Muscle of leg (tissue), 11 donors: Measurements from ENCODE around the gene STARD3. TPM values are rescaled to one million over a fixed set of nuclear protein-coding genes. Genes with fewer than 3 reads are reported as not detected.

ENCODE experiments used
- DNase-seq: peaks from one replicate; pipeline ENCODE4 v3.0.0; 2013
- H3K27ac ChIP-seq: one replicate; pipeline ENCODE4 v1.5.1; 2013; ENCODE audit warnings: mild to moderate bottlenecking, low read length, control low read depth
- H3K27me3 ChIP-seq: one replicate; pipeline ENCODE4 v1.6.1; 2013; ENCODE audit warnings: low read length; ENCODE audit not compliant: control insufficient read depth, insufficient read depth
- H3K36me3 ChIP-seq: one replicate; pipeline ENCODE4 v1.6.1; 2013; ENCODE audit warnings: low read length; ENCODE audit not compliant: control insufficient read depth, insufficient read depth
- H3K4me1 ChIP-seq: one replicate; pipeline ENCODE4 v1.6.1; 2013; ENCODE audit warnings: low read length; ENCODE audit not compliant: control insufficient read depth, insufficient read depth
- H3K4me3 ChIP-seq: one replicate; pipeline ENCODE4 v1.5.1; 2013; ENCODE audit warnings: low read length, control low read depth
- H3K9me3 ChIP-seq: replicated peaks from 2 replicates; pipeline ENCODE4 v1.6.1; 2013; ENCODE audit warnings: low read depth, low read length; ENCODE audit not compliant: control insufficient read depth
- WGBS: methylation state at CpG from one replicate; pipeline ENCODE4 v1.1.5; 2013; ENCODE audit warnings: missing lambda C conversion rate; ENCODE audit not compliant: insufficient coverage; 5-methylcytosine and 5-hydroxymethylcytosine counted together
- polyA plus RNA-seq, 8 donors: library from polyadenylated mRNA; unstranded; fragments of 120-200 nt; gene quantifications; one replicate each; pipeline versions ENCODE4 v1.2.1 to v1.2.3, GENCODE V29; 2013; ENCODE audit warnings: inconsistent platforms in 1 of 8, low replicate concordance in 1 of 8; ENCODE audit not compliant: insufficient read length in 8 of 8, insufficient read depth in 1 of 8
- total RNA-seq: library from RNA; stranded (reverse); fragments of 120-200 nt; gene quantifications from one replicate; pipeline ENCODE4 v1.2.4, GENCODE V29; 2013

The STARD3 gene
- total and polyA plus RNA-seq, 9 donors: 12.5 to 41.5 (median 32.5) TPM

DNA sequence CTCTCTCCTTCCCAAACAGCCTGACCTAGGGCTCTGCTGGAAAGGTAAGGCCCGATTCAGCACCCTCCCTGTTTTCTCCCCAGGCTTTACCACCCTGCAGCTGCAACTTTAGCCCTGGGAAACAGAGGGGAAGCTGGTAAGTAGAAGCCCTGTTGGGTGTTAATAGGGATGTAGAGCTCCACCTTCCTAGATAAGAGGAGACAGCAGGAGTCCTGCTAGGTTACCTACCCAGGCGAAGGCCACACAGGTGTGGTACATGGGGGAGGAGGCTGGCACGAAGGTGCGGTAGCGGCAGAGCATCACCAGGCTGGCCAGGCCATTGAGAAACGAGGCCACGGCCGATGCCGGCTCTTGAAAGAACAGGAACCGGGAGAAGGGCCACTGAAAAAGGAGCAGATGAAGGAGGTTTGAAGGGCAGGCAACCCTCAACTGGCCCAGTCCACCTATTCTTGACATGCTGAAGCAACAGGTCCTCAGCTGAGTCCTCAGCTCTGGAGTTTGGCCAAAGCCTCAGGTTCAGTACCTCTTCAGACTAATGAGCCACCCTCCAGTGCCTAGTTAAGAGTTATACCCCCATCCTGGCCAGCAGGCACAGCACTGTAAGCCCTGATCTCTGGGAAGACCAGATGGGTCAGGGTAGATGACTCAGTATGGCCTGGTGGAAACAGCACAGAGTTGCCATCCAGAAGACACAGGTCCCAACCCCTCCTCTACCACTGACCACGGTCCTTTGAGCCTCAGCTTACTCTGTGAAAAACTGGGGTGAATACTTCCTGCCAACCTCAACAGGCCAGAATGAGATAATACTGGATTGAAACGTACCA, 47.6 kb downstream of the STARD3 start:
- H3K36me3 ChIP-seq: peaks cover 28% of the 10 kb centered on the region
- peaks cover 2% of the 10 kb centered on the region for H3K27me3 ChIP-seq
- peaks cover 29% of the 10 kb centered on the region for H3K4me1 ChIP-seq
- H3K4me3 ChIP-seq: no peak overlapping the region
- 95% methylated on average over 9 of the region's 12 CpGs for WGBS
- no peak for DNase-seq
- no peaks in the 10 kb centered on the region for H3K9me3 ChIP-seq
- H3K27ac ChIP-seq: no peak overlapping the region

GRCh38 chr17:39687101-39687545, 50.2 kb downstream of the STARD3 start:
- H3K27me3 ChIP-seq: peaks cover 2% of the 10 kb centered on the region
- peaks cover 28% of the 10 kb centered on the region for H3K36me3 ChIP-seq
- H3K4me3 ChIP-seq: peak overlapping the region; percentile 86
- H3K27ac ChIP-seq: peak overlapping the region; percentile 31
- H3K4me1 ChIP-seq: peaks cover 18% of the 10 kb centered on the region
- H3K9me3 ChIP-seq: no peaks in the 10 kb centered on the region
- WGBS: 71% methylated on average over 6 of the region's 6 CpGs
- DNase-seq: no peak

- Histone ChIP-seq H3K4me1 (peaks cover 18% of the 10 kb centered on the region), H3K36me3 (peaks cover 25% of the 10 kb centered on the region), H3K27me3 (peaks cover 2% of the 10 kb centered on the region), H3K4me3 (peak within 1 kb of the TSS; percentile 86), H3K9me3 (no peaks in the 10 kb centered on the region), H3K27ac (peak within 1 kb of the TSS; percentile 91)
- WGBS: under 1% methylated on average over 25 of the region's 45 CpGs
- DNase-seq: peak; percentile 96
These were observed 50.9 kb downstream of the STARD3 start, which contains the start of gene PGAP3 for GRCh38 chr17:39687546-39688474. PGAP3 (minus strand) TSS chr17:39688057; CDS start chr17:39688014, 43 bp downstream.

- DNase-seq: no peak
These were observed 51.5 kb downstream of the STARD3 start for GRCh38 chr17:39688475-39688835.

GRCh38 chr17:39688945-39689344, 52.0 kb downstream of the STARD3 start:
- H3K4me3 ChIP-seq: peak overlapping the region; percentile 86
- H3K27ac ChIP-seq: no peak overlapping the region
- DNase-seq: no peak
- H3K4me1 ChIP-seq: peaks cover 18% of the 10 kb centered on the region
- no peaks in the 10 kb centered on the region for H3K9me3 ChIP-seq
- peaks cover 18% of the 10 kb centered on the region for H3K36me3 ChIP-seq
- peaks cover 2% of the 10 kb centered on the region for H3K27me3 ChIP-seq
- no CpG with 5 or more reads among the region's 3 CpGs for WGBS

More at GRCh38 chr17:39688475-39688835, 51.5 kb downstream of the STARD3 start:
- H3K36me3 ChIP-seq: peaks cover 21% of the 10 kb centered on the region
- H3K27ac ChIP-seq: peak overlapping the region; percentile 91
- 15% methylated on average over 2 of the region's 6 CpGs for WGBS
- H3K4me3 ChIP-seq: peak overlapping the region; percentile 86
- H3K27me3 ChIP-seq: peaks cover 2% of the 10 kb centered on the region
- H3K4me1 ChIP-seq: peaks cover 18% of the 10 kb centered on the region
- no peaks in the 10 kb centered on the region for H3K9me3 ChIP-seq

DNA sequence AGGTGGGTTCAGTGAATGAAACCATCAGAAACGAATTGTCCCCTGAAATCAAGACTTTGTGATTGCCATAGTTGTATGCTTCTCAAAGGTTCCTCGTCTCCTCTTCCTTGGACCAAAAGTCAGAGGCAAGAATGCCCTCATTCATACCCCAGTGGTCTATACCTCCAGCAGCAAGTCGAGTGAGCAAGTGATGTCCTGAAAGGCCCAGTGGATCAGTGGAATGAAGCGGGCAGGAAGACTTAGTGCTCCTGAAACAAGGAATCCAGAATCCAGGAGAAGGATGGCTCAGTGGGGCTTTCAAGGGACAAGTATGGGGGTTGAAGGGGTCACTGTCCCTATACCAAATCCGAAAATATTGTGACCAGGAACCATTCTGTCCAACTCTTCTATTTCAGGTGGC, 57.6 kb downstream of the STARD3 start:
- no peak for DNase-seq
- Histone ChIP-seq H3K27ac (no peak overlapping the region), H3K4me3 (no peak overlapping the region), H3K36me3 (peaks cover 3% of the 10 kb centered on the region), H3K27me3 (peaks cover 4% of the 10 kb centered on the region), H3K4me1 (peaks cover 8% of the 10 kb centered on the region), H3K9me3 (no peaks in the 10 kb centered on the region)
- WGBS: 100% methylated on average over 1 of the region's 5 CpGs

DNA sequence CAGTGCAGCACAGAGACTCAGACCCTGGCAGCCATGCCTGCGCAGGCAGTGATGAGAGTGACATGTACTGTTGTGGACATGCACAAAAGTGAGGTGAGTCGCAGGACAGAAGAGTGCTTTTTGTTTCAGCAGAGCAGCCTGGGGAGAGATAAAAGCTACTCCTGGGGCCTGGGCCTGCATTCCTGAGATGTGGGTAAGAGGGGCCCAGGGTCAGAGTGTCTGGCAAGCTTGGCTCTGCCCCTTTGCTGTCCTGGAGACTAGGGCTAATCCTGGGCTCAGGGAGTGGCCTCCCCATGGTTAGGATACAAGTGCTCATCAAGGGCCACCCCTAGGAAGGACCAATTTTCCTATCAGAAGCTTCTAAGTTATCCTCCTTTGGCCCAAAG, 58.1 kb downstream of the STARD3 start:
- Histone ChIP-seq H3K4me1 (peaks cover 9% of the 10 kb centered on the region), H3K4me3 (no peak overlapping the region), H3K27me3 (peaks cover 7% of the 10 kb centered on the region), H3K9me3 (no peaks in the 10 kb centered on the region), H3K36me3 (peaks cover 3% of the 10 kb centered on the region), H3K27ac (no peak overlapping the region)
- 75% methylated on average over 2 of the region's 2 CpGs for WGBS
- no peak for DNase-seq

GRCh38 chr17:39696731-39697130, 59.8 kb downstream of the STARD3 start:
- H3K4me3 ChIP-seq: no peak overlapping the region
- no peaks in the 10 kb centered on the region for H3K9me3 ChIP-seq
- no peak overlapping the region for H3K27ac ChIP-seq
- peaks cover 21% of the 10 kb centered on the region for H3K27me3 ChIP-seq
- WGBS: 73% methylated on average over 4 of the region's 6 CpGs
- H3K4me1 ChIP-seq: peaks cover 18% of the 10 kb centered on the region
- peaks cover 3% of the 10 kb centered on the region for H3K36me3 ChIP-seq
- DNase-seq: no peak

DNA sequence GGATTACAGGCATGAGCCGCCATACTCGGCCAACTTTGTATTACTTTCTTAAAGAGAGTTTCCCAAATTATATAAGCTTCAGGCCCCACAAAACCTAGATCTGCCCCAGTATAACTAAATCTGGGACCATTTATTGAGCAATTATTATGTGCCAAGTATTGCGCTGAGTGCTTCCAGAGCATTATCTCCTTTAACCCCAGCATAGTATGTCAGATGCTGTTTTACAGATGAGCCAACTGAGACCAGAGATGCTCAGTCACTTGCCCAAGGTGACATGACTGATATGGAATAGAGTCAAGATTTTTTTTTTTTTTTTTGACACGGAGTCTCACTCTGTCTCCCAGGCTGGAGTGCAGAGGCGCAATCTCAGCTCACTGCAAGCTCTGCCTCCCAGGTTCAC, 61.0 kb downstream of the STARD3 start:
- H3K27ac ChIP-seq: no peak overlapping the region
- DNase-seq: no peak
- H3K9me3 ChIP-seq: no peaks in the 10 kb centered on the region
- H3K4me1 ChIP-seq: peaks cover 26% of the 10 kb centered on the region
- 100% methylated on average over 1 of the region's 5 CpGs for WGBS
- H3K36me3 ChIP-seq: peaks cover 6% of the 10 kb centered on the region
- H3K4me3 ChIP-seq: no peak overlapping the region
- peaks cover 22% of the 10 kb centered on the region for H3K27me3 ChIP-seq
